Stimulated activated naive CD4-positive, alpha-beta T cell (primary cell): ENCODE results near the gene SLC1A7.
A peak's percentile ranks its signal among the peaks of the same experiment; 100 is the strongest.

Experiments
- DNase-seq, 6 experiments: peaks; one replicate each; lab custom pipeline; 2025; lab: John Stamatoyannopoulos, UW

The SLC1A7 gene

DNA sequence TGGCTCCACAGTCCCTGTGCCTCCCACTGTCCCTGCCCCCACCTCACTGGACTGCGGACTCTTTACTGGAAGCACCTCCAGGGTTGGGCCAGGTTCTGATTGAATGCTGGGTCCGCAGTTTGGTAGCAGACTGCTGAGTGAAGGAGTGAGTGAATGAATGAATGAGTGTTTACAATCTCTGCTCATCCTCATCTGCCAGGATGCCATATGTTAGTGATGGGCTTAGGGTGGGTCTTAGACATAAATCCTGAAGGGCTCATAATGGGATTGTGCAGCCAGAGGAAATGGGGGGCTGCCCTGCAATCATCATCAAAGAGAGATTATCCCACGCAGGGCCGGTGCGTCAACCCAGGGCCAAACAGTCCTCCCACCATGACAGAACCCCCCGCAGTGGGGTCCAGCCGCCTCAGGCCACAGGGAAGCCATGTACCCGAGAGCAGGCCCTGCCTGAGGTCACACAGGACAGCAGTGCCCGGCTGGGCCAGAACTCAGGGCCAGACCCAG is 26.1 kb downstream of the SLC1A7 start:
- DNase-seq, result no peak

DNA sequence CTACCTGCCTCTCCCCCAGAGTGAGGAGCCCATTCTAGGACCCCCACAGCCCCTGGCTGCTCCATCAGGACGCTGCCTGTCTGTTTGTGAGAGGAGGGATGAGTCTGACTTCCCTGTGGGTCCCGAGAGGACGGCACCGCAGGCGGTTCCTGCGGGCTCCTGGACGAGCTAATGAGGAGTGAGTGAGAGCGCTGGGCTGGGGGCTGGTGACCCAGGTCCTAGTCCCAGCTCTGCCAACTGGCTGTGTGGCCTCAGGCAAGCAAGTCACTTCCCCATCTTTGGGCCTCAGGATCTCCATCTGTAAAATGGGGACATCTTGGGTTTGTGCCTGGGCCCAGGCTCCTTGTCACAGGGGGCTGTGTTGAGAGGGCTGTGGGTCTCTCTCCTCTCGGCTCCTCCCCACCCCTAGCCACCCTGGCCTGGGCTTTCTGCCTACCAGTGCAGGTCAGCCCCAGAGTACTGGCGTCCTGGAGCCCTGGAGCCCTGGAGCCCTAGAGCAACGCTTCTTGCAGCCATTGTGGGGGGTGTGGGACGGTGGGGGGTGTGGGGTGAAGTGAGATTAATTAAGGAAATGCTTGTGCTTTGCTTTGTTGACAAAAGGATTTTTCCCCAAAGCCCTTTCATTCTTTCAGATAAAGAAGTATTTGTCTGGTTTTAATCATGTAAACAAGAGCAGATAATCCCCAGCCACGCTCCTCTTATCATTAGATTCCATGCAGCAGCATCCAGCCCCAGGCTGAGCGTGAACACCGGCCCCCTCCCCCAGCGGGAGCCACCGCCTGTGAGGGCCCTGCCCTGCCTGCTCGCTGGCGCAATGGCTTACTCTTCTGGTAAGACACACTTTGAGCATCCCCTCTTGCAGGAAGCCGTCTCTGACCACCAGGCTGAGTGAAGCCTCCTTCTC is 26.8 kb downstream of the SLC1A7 start:
- DNase-seq, result no peak

DNA sequence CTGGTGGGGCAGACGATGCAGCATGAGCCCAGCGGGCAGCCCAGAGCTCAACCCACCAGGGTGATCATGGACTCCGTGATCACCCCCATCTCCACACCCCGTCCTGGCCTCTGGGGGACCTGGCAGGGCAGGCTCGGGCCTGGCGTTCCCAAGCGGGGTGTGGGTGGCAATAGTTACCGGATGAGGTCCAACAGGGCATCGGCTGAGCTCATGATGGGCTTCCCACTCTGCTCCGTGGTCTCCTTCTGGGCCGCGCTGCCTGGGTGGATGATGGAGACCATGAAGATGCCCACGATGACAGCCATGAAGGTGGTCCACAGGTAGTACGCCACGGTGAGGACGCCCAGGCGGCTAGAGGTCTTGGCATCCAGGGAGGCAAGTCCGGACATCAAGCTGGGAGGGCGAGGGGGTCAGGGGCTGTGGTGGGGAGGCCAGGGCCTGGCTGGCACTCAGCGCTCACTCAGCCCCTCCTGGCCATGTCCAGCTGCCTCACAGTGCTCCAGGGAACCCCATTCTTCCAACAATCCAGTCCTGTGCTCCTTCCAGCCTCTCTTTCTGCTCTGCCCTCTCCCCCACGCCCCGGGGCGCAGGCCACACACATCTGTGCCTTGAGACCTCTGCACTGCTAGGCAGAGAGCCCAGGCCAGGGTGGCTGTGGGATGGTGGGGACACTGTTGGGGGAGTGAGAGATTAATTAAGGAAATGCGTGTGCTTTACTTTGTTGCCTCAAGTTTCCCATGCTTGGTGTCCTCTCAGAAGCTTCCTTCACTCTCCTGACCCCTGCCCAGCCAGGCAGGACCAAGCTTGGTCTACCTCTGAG is 27.6 kb downstream of the SLC1A7 start:
- no peak for DNase-seq

DNA sequence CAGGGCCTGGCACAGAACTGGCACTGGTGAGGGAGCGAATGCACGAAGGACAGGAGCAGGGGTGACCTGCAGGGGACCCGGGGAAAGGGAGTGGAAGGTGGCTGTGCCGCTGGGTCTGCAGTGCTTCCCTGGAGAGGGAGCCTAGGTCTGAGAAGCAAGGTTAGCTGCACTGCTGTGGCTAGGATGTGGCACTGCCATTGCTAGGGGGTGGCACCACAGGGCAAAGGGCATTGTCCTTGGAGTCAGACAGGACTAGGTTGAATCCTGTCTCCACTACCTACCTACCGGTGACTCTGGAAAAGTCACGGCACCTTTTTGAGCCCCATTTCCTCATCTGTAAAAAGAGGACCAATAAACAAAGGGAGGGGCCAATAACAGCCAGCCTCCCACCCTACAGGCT is 28.3 kb downstream of the SLC1A7 start:
- DNase-seq, result no peak

DNA sequence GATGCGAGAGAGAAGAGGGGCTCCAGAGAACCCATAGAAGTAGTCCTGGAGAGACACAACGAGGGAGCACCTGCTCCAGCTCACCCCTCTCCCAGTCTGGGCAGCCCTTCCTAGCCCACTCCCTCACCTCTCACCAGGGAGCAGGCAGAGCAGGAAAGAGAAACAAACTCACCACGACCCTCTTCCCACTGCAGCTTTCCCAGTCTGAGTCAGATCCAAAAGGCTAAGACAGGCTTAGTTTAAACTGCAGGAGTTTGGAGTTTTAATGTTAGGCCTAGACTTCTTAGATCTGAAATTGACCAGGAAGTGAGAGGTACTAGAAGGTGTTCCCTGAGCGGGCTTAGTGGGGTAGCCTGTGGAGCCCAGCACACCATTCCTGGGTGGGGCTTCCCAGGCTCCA is 29.6 kb downstream of the SLC1A7 start:
- DNase-seq, result no peak

DNA sequence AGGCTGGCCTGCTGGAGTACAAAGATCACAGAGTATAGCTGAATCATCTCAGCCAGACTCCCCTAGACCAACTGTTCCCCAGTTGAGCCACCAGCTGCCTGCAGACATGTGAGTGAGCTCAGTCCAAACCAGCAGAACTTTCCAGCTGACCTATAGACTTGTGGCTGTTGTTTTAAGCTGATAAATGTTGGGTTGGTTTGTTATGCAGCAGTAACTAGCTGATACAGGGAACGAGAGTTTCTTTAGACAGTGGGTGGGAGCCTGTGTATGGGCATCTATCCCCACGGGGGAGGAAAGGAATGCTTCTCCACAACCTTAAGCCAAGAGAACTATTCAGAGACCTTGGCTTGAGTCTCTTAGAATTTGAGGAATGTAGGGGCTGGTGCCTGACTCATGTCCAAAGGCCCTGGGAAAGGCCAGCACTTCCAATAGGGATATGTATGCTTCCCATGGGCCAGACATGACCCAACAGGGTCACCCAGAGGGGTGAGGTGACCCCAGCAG is 30.1 kb downstream of the SLC1A7 start:
- no peak for DNase-seq

DNA sequence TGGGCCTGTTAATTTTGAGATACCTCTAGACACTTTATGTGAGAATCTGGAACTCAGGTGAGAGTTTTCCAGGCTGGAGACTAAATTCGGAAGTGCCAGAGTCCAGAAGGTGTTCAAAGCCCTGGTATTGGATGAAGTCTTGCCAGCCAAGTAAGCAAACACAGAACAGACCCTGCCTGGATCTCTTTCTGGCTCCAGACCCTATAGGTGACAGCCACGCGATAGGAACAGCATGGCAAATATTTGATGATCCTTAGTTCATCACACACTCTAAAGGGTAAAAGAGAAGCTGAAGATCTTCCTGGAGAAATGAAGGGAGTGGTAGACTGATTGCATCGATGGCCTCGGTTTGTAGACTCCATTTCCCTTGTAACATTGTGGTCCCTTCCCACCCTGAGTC is 30.7 kb downstream of the SLC1A7 start:
- DNase-seq, result no peak

DNA sequence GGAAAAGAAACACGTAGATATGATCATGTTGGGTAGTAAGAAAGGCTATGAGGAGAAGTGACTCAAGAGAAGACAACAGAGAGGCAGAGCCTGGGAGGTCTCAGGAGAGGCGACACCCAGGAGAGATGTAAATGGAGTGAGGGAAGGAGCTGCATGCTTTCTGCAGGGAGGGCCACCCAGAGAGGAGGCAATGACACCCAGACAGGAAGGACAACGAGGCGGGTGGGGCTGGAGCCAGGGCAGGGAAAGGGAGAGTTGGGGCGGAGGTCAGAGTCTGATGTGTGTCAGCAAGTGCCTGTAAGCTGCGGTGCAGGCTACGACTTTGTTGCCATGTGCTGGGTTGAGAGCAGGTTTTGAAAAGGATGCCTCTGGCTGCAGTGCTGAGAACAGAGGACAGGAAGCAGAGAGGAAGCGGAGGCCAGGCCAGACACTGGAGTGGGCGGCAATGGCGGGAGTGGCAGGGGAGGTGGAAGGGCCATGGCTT is 31.3 kb downstream of the SLC1A7 start:
- no peak for DNase-seq

DNA sequence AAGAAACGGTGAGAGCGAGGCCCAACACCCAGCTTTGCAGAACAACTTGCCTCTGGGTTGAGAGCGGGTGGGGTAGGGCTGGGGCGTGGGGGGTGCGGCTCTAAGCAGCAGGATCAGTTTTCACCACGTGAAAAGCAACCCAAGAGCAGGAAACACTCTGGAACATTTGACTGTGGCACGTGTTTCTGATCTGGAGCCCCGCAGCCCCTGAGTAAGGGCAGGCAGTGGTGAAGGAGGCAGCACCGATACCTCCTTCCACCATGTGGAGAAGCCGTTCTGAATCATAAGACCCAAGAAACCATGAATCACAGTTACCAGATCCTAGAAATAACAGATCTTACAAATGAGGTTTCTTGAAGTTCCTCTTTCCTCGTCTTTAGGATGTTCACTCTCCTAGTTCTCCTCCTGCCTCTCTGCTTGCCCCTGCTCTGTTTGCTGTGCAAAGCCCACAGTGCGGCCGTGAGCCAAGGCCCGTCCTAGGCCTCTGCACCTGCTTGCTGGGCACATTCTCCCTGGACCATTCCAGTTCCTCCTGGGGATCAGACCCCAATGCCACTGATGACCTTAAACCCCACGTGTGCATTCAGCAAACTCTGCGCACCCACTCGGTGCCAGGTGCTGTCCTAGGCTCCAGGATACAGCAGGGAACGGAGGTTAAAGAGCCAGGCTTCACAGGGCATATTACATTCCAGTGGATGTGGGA is 31.9 kb downstream of the SLC1A7 start:
- DNase-seq, result no peak

DNA sequence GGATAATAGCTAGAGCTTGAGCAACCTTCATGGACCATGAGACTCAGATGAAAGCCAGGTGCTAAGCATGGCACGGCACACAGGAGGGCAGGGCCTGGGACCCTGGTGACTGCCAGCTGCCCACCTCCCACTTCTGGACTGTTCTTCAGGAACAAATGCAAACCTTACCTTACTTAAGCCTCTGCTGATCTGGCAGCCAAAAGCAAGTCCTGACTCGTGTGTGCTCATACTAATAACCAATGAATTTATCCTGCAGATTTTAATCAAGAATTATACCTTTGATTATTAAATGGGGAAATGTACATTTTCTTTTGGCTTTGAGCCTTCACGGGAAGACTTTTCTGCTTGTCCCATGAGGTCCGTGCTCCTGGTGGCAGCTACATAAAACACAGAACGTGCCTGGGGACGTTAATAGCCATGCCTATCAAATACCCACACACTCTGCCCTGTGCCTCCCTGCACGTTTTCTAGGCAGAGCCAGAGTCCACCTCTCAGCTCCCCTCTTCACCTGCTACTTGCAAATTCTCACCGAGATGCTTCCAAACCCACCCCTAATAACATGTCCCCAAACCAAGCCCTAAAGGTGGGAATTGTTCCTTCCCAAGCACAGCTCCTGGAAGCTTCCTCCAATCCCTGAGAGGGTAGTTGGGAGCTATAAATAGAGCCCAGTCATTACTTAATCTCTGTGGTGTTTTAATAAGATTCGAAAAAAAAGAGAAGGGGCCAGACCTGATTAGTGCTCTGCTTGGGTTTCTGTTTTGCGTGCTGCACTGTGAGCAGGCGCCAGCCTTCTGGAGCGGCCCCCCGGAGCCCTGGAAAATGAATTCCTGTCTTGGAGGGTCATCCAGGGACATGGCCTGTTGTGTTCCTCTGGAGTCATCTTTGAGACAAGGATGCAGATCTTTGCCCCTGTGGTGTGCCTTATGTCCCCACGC is 33.5 kb downstream of the SLC1A7 start:
- DNase-seq, result no peak

DNA sequence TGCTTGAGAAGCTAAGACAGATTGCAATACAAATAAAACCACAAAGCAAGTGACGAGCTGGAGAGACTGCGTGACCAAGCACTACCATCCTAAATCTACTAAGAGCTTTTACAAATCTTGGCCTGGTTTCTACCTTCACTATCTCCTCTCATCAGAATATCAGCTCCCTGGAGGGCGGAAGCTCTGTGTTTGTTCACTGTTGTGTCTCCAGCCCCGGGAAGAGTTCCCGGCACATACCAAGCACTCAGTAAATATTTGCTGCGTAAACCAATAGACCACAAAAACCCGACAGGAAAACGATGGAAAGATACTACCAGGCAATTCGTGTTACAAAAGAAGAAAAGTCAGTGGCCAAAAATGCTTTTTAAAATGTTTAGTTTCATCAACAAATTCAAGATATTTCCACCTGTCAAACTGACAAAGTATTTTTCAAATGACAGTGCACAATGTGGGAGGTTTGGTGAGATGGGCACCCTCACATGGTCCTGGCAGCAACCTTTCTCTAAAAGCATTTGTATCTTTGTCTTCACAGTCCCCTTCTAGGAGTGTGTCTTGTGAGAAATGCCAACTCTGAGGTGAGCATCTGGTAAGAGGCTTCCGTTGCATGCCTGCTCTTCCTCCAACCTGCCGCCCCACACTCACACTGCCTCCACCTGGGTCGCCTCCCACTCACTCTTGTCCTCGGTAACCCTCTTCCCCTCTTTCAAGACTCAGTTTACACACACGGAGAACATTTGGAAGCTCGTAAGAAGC is 34.7 kb downstream of the SLC1A7 start:
- DNase-seq, result peak in 1 of 6 experiments; percentile 6

DNA sequence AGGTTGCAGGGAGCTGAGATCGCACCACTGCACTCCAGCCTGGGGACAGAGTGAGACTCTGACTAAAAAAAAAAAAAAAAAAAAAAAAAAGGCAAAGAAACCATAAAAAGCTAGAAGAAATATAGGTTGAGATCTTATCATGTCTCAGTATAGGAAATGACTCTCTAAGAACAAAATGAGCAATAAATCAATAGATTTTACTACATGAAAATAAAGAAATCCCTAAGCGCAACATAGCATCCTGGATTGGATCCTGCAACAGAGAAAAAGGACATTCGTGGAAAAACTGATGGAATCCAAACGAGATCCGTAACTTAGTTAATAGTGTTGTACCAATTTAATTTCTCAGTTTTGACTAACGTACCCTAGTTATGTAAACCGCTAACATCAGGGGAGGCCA is 35.3 kb downstream of the SLC1A7 start:
- DNase-seq, result no peak

DNA sequence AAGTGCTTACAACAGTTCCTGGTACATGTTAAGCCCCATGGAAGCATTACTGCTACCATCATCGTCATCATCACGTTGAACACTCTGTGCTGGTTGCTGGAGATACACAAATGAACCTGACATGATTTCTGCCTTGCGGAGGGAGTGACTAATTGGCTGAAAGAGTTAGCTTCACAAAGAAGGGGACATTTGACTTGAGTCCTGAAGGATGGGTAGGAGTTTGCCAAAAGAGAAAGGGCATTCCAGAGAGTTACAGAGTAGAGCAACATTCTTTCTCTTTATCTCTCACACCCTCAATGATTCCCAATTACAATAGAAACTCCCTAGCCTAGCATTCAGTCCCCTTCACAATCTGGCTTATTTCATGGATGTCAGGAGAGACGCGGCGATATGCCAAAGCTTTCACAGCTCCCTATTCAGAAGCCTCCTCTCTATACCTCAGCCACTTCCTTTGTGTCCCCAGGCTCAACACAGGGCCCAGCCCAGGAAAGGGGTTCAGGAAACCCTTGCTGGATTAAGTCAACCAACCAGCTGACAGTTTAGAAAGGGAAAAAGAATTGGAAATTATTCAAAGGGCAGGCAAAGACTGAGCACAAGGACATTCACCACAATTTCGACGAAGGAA is 38.0 kb downstream of the SLC1A7 start:
- DNase-seq, result no peak

DNA sequence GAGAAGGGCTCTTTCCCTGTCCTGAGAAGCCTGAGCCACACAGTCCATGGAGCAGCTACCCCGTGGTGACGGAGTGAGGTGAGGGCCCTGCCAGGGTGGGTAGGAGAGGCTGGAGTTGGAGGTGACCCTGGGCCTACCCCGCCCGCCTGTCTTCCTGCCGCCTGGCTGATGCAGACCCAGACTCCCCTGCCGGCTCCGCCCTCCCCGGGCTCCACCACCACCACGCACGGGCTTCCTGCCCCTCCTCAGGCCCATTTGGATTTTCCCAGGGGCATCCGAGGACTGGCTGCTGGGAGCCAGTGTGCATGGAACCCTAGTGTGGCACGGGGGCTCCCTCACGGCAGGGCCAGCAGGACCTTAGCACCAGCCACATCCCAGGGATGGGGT is 47.9 kb downstream of the SLC1A7 start:
- DNase-seq, result no peak

DNA sequence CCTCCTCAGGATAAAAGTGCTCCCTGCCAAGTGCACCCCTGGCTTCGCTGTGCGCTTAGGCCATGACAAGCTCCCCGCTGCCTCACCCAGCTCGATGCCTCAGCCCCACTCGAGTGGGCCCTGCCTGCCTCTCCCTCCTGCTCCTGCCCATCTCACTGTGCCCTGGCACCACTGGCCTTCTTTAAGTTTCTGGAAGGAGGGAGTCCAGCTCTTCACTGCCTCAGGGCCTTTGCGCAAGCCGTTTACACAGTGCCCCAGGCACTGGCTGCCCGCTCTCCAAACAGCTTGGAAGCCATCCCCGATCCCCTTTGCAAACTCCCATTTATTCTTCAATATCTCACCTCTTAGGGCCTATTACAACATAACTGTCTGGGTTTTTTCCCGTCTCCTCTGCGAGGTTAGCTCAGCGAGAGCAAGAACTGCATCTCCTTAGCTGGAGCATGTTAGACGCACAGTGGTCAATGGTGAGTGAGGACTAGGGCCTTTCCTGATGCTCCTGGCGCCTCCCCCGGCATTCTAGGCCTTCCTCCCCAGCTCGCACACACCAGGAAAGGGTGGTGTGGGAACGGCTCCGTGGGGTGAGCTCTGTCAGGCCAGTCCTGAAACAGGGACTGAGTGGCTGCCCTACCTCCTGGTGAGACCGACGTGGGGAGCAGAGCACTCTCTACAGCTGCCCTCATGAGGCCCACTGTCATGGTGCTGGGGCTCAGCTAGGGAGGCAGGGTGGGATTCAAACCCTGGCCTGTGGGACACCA is 48.5 kb downstream of the SLC1A7 start:
- DNase-seq, result no peak

DNA sequence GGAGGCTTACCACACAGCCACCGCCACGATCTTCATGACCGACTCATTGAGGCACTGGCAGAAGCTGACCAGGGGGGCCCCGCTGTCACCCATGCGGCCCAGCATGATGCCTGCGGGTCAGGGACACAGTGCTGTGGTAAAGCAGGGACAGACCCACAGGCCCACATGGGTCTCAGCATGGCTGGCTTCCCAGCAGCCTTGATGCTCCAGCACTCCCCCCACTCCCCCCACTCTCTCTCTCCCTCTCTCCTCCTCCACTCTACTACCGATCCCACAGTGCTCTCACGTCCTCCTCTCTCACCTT is 49.0 kb downstream of the SLC1A7 start:
- no peak for DNase-seq

DNA sequence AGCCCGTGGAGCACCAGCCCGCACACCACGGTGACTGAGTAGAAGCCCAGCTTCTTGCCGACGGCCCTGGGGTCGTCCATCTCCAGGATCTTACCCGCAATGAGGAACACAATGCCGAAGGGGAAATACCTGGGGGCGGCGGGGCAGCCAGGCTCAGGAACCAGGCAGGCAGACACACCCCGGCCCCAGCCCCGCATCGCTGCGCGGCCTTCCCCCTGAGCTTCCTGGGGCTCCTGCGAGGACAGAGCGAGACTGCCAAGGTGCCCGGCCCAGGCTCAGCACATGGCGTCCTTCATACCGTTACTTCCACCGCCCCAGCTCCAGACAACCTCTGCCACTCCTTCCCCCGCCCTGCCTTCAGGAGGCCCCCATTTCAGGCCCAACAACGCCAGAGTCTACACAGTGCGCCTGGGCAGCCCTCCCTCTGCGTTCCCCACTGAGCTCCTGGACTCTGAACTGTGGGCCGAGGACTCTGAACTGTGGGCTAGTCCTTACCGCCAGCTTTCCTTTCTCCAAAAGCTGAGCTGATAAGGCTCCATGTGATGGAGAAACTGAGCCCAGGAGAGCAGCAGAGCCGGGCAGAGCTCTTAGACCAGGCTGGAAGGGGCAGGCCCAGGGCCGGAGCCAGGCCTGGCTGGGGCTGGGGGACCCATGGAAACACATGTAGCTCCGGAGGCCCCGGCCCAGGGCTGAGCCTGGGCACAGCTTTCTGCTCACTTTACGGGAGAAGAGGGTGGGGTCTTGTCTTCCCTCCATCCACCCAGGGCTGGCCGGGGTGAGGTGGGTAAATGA is 49.6 kb downstream of the SLC1A7 start:
- DNase-seq, result no peak
